ENCODE data around the gene PMP22.

GRCh38 chr17:15256689-15257088 is 8.4 kb downstream of the PMP22 start:
- TF ChIP-seq MZF1 (CRISPR knock-in tag; IDR thresholded peaks at IDR 0.05; ENCODE audit: borderline replicate concordance) (no peak), KLF6 (CRISPR knock-in tag; IDR thresholded peaks at IDR 0.05) (no peak), REST (IDR thresholded peaks at IDR 0.05; ENCODE audit: borderline replicate concordance in 1 of 2, low read depth in 1 of 2, low read length in 2 of 2) (no peak), NR2C2 (CRISPR knock-in tag; IDR thresholded peaks at IDR 0.05; ENCODE audit: borderline replicate concordance) (no peak), ELK4 (CRISPR knock-in tag; IDR thresholded peaks at IDR 0.05; ENCODE audit: borderline replicate concordance) (no peak), IRF1 (CRISPR knock-in tag; IDR thresholded peaks at IDR 0.05; ENCODE audit: low read depth) (no peak), POLR2A (IDR thresholded peaks at IDR 0.05; ENCODE audit: insufficient read depth in 1 of 2, low read depth in 2 of 2, low read length in 2 of 2) (no peak), ZNF639 (CRISPR knock-in tag; conservative IDR thresholded peaks at IDR 0.05) (no peak), ZFP36 (IDR thresholded peaks at IDR 0.05; ENCODE audit: borderline replicate concordance, low read depth, low read length, partially characterized antibody) (no peak)

Measured in HepG2 (cell line).